Neural cell (in vitro differentiated cells): ENCODE measurements around the gene FTCD. TPM values are rescaled to one million over a fixed set of nuclear protein-coding genes. Genes with fewer than 3 reads are reported as not detected.

Source experiments
- H2AFZ ChIP-seq: fragments of 200-600, 300-800 bp; sonication (generic), shearing (Covaris generic); 2 replicates; pipeline ENCODE4 v1.6.0; 2014; ENCODE audit warnings: low read depth, mild to moderate bottlenecking, antibody characterized with exemption, low read length, moderate library complexity
- H3F3A ChIP-seq: fragments of 200-600 bp; shearing (Covaris generic); 2 replicates; pipeline ENCODE4 v1.6.1; 2016; ENCODE audit warnings: mild to moderate bottlenecking, moderate library complexity, mixed read lengths, antibody characterized with exemption, low read length; ENCODE audit not compliant: insufficient read depth, poor library complexity, severe bottlenecking
- H3K27ac ChIP-seq: fragments of 200-600, 300-800 bp; sonication (generic), shearing (Covaris generic); 2 replicates; pipeline ENCODE4 v1.5.1; 2014; ENCODE audit warnings: mild to moderate bottlenecking, low read length, moderate library complexity
- H3K27me3 ChIP-seq: fragments of 300-800, 200-600 bp; sonication (generic), shearing (Covaris generic); 2 replicates; pipeline ENCODE4 v1.6.0; 2014; ENCODE audit warnings: mild to moderate bottlenecking, low read depth, low read length, moderate library complexity; ENCODE audit not compliant: insufficient read depth
- H3K36me3 ChIP-seq: fragments of 300-800, 200-600 bp; sonication (generic), shearing (Covaris generic); 2 replicates; pipeline ENCODE4 v1.5.1; 2014; ENCODE audit warnings: mild to moderate bottlenecking, antibody characterized with exemption, low read length, moderate library complexity; ENCODE audit not compliant: insufficient read depth
- H3K4me2 ChIP-seq: fragments of 300-800, 200-600 bp; sonication (generic), shearing (Covaris generic); 2 replicates; pipeline ENCODE4 v1.6.0; 2014; ENCODE audit warnings: mild to moderate bottlenecking, low read length
- H3K4me3 ChIP-seq: fragments of 300-800, 200-600 bp; sonication (generic), shearing (Covaris generic); 2 replicates; pipeline ENCODE4 v1.5.1; 2014; ENCODE audit warnings: mild to moderate bottlenecking, low read length, moderate library complexity
- H3K79me2 ChIP-seq: fragments of 200-600 bp; shearing (Covaris generic); replicated peaks from 2 replicates; pipeline ENCODE4 v1.6.0; 2014; ENCODE audit warnings: mild to moderate bottlenecking, low read length, moderate library complexity; ENCODE audit not compliant: insufficient read depth
- H3K9ac ChIP-seq: fragments of 300-800, 200-600 bp; sonication (generic), shearing (Covaris generic); 2 replicates; pipeline ENCODE4 v1.6.1; 2016; ENCODE audit warnings: mild to moderate bottlenecking, low read length, mixed read lengths
- H3K9me2 ChIP-seq: fragments of 200-600 bp; shearing (Covaris generic); 2 replicates; pipeline ENCODE4 v1.6.1; 2016; ENCODE audit warnings: mild to moderate bottlenecking, low read length, mixed read lengths; ENCODE audit not compliant: insufficient read depth
- H3K9me3 ChIP-seq: fragments of 200-600, 300-800 bp; sonication (generic), shearing (Covaris generic); 2 replicates; pipeline ENCODE4 v1.6.1; 2016; ENCODE audit warnings: mild to moderate bottlenecking, mixed run types, low read length, moderate library complexity, mixed read lengths
- H4K20me1 ChIP-seq: fragments of 200-600 bp; shearing (Covaris generic); 2 replicates; pipeline ENCODE4 v1.6.1; 2016; ENCODE audit warnings: mild to moderate bottlenecking, mixed run types; ENCODE audit not compliant: insufficient read depth
- EP300 ChIP-seq: fragments of 450-650 bp; conservative IDR thresholded peaks from 2 replicates; pipeline ENCODE4 v1.6.1; 2014; ENCODE audit warnings: antibody characterized with exemption, mild to moderate bottlenecking, moderate library complexity; ENCODE audit not compliant: poor library complexity, severe bottlenecking
- EZH2 ChIP-seq: fragments of 200-600, 300-800 bp; shearing (Covaris generic), sonication (generic); IDR thresholded peaks from 2 replicates; pipeline ENCODE4 v1.6.1; 2014; ENCODE audit warnings: antibody characterized with exemption, low read length, borderline replicate concordance, mild to moderate bottlenecking; ENCODE audit not compliant: insufficient read depth, poor library complexity, severe bottlenecking
- MXI1 ChIP-seq: fragments of 450-650 bp; conservative IDR thresholded peaks from 2 replicates; pipeline ENCODE4 v1.6.1; 2014; ENCODE audit warnings: antibody characterized with exemption, mild to moderate bottlenecking; ENCODE audit not compliant: poor library complexity, severe bottlenecking
- POLR2AphosphoS5 ChIP-seq: IDR thresholded peaks from 2 replicates; pipeline ENCODE4 v1.6.1; 2012
- RAD21 ChIP-seq: fragments of 450-650 bp; conservative IDR thresholded peaks from 2 replicates; pipeline ENCODE4 v1.6.1; 2014; ENCODE audit warnings: antibody characterized with exemption, mild to moderate bottlenecking, moderate library complexity
- SMC3 ChIP-seq: fragments of 450-650 bp; conservative IDR thresholded peaks from 2 replicates; pipeline ENCODE4 v1.6.1; 2014; ENCODE audit warnings: antibody characterized with exemption, mild to moderate bottlenecking, moderate library complexity; ENCODE audit not compliant: poor library complexity
- TAF1 ChIP-seq: IDR thresholded peaks from 2 replicates; pipeline ENCODE4 v1.6.1; 2012; ENCODE audit warnings: low read depth
- polyA plus RNA-seq: library from polyadenylated mRNA; depleted of rRNA; stranded (reverse); fragments of >200 nt; gene quantifications from 2 replicates; pipeline ENCODE4 v1.2.3, GENCODE V29; 2014
- TF ChIP-seq, protein P1 (sequence below): fragments of 450-650 bp; IDR thresholded peaks from 2 replicates; pipeline ENCODE4 v1.5.1; 2014; ENCODE audit warnings: antibody characterized with exemption, mild to moderate bottlenecking, moderate library complexity; ENCODE audit not compliant: poor library complexity, severe bottlenecking
- TF ChIP-seq, protein P2 (sequence below): IDR thresholded peaks from 2 replicates; pipeline ENCODE4 v1.6.1; 2012; ENCODE audit warnings: borderline replicate concordance

FTCD gene
- polyA plus RNA-seq, 1 donor from 2014 or later = 2.0 TPM

DNA sequence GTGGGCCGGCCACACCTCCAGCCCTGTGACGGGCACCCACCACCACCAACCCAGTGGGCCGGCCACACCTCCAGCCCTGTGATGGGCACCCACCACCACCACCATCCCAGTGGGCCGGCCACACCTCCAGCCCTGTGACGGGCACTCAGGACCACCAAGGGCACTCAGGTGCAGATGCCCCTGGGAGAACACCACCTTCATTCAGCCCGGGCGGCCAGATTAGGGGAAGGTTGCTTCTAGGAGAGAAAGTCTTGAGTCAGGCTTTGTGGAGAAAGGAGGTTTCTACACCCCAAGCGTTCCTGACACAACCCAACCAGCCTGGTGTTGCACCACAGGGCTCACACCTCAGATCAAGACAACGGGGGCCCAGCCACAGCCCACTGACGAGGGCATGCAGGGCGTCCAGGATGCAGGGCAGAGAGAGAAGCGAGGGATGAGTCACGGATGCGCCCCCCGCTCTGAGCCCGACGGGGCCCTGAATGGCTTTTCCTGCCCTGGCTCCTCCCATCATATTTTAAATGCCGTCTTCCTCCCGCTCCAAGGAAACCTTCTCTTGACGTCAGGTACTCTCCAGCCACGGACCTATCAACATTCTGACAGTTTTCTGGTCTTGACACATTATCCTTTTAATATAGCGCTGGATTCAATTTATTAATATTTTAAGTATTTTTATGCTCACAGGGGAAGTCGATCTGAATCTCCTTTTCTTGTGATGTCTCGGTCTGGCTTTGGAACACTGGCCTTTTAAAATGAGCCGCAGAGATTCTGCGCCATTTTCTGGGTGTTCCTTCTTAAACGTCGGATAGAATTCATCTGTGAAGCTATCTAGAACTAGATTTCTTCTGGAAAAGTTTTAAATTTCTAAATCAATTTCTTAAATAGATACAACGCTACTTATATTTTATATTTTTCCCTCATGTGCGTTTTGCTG is 29.5 kb upstream of the FTCD start:
- Histone ChIP-seq H3K79me2 (no peaks in the 10 kb centered on the region), H3K9me2 (no peaks in the 10 kb centered on the region), H3K27ac (peak overlapping the region; percentile 99), H3K9me3 (no peaks in the 10 kb centered on the region), H2AFZ (peak overlapping the region; percentile 76), H3F3A (no peaks in the 10 kb centered on the region), H3K9ac (peak overlapping the region; percentile 94), H3K36me3 (no peaks in the 10 kb centered on the region), H3K27me3 (no peaks in the 10 kb centered on the region), H3K4me2 (peak overlapping the region; percentile 91), H4K20me1 (no peaks in the 10 kb centered on the region), H3K4me3 (peak overlapping the region; percentile 83)
- TF ChIP-seq SMC3 (peak; percentile 15), EP300 (peak; percentile 54), EZH2 (no peak), RAD21 (peak; percentile 21), POLR2AphosphoS5 (peak; percentile 87), MXI1 (peak; percentile 41), TAF1 (peak; percentile 75)
- TF ChIP-seq, protein P1, sequence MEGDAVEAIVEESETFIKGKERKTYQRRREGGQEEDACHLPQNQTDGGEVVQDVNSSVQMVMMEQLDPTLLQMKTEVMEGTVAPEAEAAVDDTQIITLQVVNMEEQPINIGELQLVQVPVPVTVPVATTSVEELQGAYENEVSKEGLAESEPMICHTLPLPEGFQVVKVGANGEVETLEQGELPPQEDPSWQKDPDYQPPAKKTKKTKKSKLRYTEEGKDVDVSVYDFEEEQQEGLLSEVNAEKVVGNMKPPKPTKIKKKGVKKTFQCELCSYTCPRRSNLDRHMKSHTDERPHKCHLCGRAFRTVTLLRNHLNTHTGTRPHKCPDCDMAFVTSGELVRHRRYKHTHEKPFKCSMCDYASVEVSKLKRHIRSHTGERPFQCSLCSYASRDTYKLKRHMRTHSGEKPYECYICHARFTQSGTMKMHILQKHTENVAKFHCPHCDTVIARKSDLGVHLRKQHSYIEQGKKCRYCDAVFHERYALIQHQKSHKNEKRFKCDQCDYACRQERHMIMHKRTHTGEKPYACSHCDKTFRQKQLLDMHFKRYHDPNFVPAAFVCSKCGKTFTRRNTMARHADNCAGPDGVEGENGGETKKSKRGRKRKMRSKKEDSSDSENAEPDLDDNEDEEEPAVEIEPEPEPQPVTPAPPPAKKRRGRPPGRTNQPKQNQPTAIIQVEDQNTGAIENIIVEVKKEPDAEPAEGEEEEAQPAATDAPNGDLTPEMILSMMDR = peak; percentile 16
- TF ChIP-seq, protein P2, sequence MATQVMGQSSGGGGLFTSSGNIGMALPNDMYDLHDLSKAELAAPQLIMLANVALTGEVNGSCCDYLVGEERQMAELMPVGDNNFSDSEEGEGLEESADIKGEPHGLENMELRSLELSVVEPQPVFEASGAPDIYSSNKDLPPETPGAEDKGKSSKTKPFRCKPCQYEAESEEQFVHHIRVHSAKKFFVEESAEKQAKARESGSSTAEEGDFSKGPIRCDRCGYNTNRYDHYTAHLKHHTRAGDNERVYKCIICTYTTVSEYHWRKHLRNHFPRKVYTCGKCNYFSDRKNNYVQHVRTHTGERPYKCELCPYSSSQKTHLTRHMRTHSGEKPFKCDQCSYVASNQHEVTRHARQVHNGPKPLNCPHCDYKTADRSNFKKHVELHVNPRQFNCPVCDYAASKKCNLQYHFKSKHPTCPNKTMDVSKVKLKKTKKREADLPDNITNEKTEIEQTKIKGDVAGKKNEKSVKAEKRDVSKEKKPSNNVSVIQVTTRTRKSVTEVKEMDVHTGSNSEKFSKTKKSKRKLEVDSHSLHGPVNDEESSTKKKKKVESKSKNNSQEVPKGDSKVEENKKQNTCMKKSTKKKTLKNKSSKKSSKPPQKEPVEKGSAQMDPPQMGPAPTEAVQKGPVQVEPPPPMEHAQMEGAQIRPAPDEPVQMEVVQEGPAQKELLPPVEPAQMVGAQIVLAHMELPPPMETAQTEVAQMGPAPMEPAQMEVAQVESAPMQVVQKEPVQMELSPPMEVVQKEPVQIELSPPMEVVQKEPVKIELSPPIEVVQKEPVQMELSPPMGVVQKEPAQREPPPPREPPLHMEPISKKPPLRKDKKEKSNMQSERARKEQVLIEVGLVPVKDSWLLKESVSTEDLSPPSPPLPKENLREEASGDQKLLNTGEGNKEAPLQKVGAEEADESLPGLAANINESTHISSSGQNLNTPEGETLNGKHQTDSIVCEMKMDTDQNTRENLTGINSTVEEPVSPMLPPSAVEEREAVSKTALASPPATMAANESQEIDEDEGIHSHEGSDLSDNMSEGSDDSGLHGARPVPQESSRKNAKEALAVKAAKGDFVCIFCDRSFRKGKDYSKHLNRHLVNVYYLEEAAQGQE = peak; percentile 81

DNA sequence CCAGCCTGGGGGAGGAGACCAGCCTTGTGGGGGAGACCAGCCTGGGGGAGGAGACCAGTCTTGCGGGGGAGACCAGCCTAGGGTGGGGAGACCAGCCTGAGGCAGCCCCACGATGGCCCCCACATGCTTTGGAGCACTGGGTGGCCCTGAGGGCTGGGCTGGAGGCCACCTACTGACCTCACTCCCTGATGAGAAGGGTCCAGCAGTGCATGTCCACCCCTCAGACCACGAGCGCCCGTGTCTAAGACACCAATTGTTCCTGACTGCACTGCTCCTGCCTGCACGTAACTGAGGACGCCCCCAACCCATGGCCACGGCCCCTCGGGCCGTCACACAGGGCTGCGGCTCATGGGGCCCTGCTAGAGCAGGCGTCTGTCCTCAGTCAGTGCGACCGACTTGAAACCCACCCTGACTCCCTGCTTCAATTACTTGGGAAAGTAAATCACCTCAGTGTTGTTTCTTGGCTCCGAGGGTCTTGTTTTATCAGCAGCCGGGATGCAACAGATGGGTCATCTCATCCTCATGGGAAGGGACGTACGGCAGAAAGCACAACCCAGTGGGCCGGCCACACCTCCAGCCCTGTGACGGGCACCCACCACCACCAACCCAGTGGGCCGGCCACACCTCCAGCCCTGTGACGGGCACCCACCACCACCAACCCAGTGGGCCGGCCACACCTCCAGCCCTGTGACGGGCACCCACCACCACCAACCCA is 28.7 kb upstream of the FTCD start, which contains the start of gene SPATC1L:
Gene SPATC1L, minus strand, starts transcription at position 550 of the 715 bp plus-strand sequence. CDS start 1,643 bp downstream, outside the sequence.
- Histone ChIP-seq H3K9ac (peak within 1 kb of the TSS; percentile 94), H3K27ac (peak within 1 kb of the TSS; percentile 99), H3K27me3 (no peaks in the 10 kb centered on the region), H3K9me3 (no peaks in the 10 kb centered on the region), H3K4me3 (peak within 1 kb of the TSS; percentile 83), H3K79me2 (no peaks in the 10 kb centered on the region), H4K20me1 (no peaks in the 10 kb centered on the region), H3K36me3 (no peaks in the 10 kb centered on the region), H3K9me2 (no peaks in the 10 kb centered on the region), H2AFZ (peak within 1 kb of the TSS; percentile 76), H3F3A (no peaks in the 10 kb centered on the region), H3K4me2 (peak within 1 kb of the TSS; percentile 91)
- TF ChIP-seq MXI1 (peak; percentile 39), POLR2AphosphoS5 (peak; percentile 63), SMC3 (peak; percentile 30), EZH2 (no peak), TAF1 (no peak), EP300 (no peak), RAD21 (peak; percentile 19)
- TF ChIP-seq, protein P1 = no peak
- TF ChIP-seq, protein P2 = no peak
